Neuronal stem cell (in vitro differentiated cells): ENCODE measurements around the gene MCOLN1. TPM values are rescaled to one million over a fixed set of nuclear protein-coding genes. Genes with fewer than 3 reads are reported as not detected.

Experiments
- DNase-seq: peaks from one replicate; pipeline ENCODE4 v3.0.0-alpha.2; 2013; ENCODE audit warnings: low spot score
- H2AFZ ChIP-seq: one replicate; pipeline ENCODE4 v1.6.1; 2013; ENCODE audit warnings: mild to moderate bottlenecking, low read length, inconsistent platforms
- H2AK5ac ChIP-seq: 2 replicates; pipeline ENCODE4 v1.6.1; 2013; ENCODE audit warnings: low read depth, mild to moderate bottlenecking, inconsistent platforms, low read length, moderate library complexity, mixed read lengths
- H2BK120ac ChIP-seq: 2 replicates; pipeline ENCODE4 v1.6.1; 2013; ENCODE audit warnings: low read depth, mild to moderate bottlenecking, inconsistent platforms, low read length, moderate library complexity, mixed read lengths
- H2BK12ac ChIP-seq: one replicate; pipeline ENCODE4 v1.6.1; 2013; ENCODE audit warnings: low read length, inconsistent platforms
- H2BK15ac ChIP-seq: 2 replicates; pipeline ENCODE4 v1.6.1; 2013; ENCODE audit warnings: mild to moderate bottlenecking, low read length, inconsistent platforms, mixed read lengths
- H2BK5ac ChIP-seq: one replicate; pipeline ENCODE4 v1.6.1; 2013; ENCODE audit warnings: inconsistent platforms, mild to moderate bottlenecking, low read length, moderate library complexity
- H3K14ac ChIP-seq: one replicate; pipeline ENCODE4 v1.6.1; 2013; ENCODE audit warnings: low read length, inconsistent platforms
- H3K18ac ChIP-seq: 2 replicates; pipeline ENCODE4 v1.6.1; 2013; ENCODE audit warnings: low read length, inconsistent platforms
- H3K23ac ChIP-seq: 2 replicates; pipeline ENCODE4 v1.6.1; 2013; ENCODE audit warnings: low read depth, mild to moderate bottlenecking, mixed read lengths, low read length, inconsistent platforms; ENCODE audit not compliant: poor library complexity
- H3K27ac ChIP-seq: replicated peaks from 3 replicates; pipeline ENCODE4 v1.5.1; 2013; ENCODE audit warnings: low read length, inconsistent platforms
- H3K27me3 ChIP-seq, 3 experiments: 2 replicates each; pipeline ENCODE4 v1.6.1; 2013; ENCODE audit warnings: low read length in 3 of 3, mild to moderate bottlenecking in 2 of 3, inconsistent platforms in 1 of 3, low read depth in 1 of 3, mixed read lengths in 1 of 3, moderate library complexity in 1 of 3; ENCODE audit not compliant: control insufficient read depth in 3 of 3, insufficient read depth in 3 of 3
- H3K36me3 ChIP-seq, 2 donors: replicated peaks in 1 of 2; 2 replicates each; pipeline ENCODE4 v1.6.1; 2013; ENCODE audit warnings: low read length in 2 of 2; ENCODE audit not compliant: control insufficient read depth in 2 of 2, insufficient read depth in 2 of 2
- H3K4ac ChIP-seq: 2 replicates; pipeline ENCODE4 v1.6.1; 2013; ENCODE audit warnings: inconsistent platforms, mild to moderate bottlenecking, low read length, moderate library complexity
- H3K4me1 ChIP-seq, 2 donors: 1 replicate in 1 of 2; 2 replicates in 1 of 2; pipeline ENCODE4 v1.6.1; 2013; ENCODE audit warnings: low read length in 2 of 2, low read depth in 1 of 2; ENCODE audit not compliant: control insufficient read depth in 2 of 2, insufficient read depth in 1 of 2
- H3K4me2 ChIP-seq: one replicate; pipeline ENCODE4 v1.6.1; 2013; ENCODE audit warnings: mild to moderate bottlenecking, low read length, inconsistent platforms; ENCODE audit not compliant: insufficient read depth, poor library complexity, severe bottlenecking
- H3K4me3 ChIP-seq, 2 donors: 2 replicates each; pipeline ENCODE4 v1.5.1; 2013; ENCODE audit warnings: low read length in 2 of 2, mild to moderate bottlenecking in 2 of 2, inconsistent platforms in 1 of 2, moderate library complexity in 1 of 2
- H3K79me1 ChIP-seq: one replicate; pipeline ENCODE4 v1.6.1; 2013; ENCODE audit warnings: low read depth, mild to moderate bottlenecking, inconsistent platforms, low read length, moderate library complexity
- H3K9ac ChIP-seq: one replicate; pipeline ENCODE4 v1.6.1; 2013; ENCODE audit warnings: mild to moderate bottlenecking, low read depth, low read length, inconsistent platforms; ENCODE audit not compliant: poor library complexity
- H3K9me3 ChIP-seq, 2 donors: replicated peaks in 1 of 2; 2 replicates each; pipeline versions ENCODE3 to v1.6.1; 2013; ENCODE audit warnings: low read length in 2 of 2, mild to moderate bottlenecking in 2 of 2, inconsistent platforms in 1 of 2, low read depth in 1 of 2, mixed read lengths in 1 of 2, moderate library complexity in 1 of 2; ENCODE audit not compliant: control insufficient read depth in 2 of 2, insufficient read depth in 1 of 2
- H4K8ac ChIP-seq: one replicate; pipeline ENCODE4 v1.6.1; 2013; ENCODE audit warnings: low read depth, mild to moderate bottlenecking, inconsistent platforms, low read length, moderate library complexity
- H4K91ac ChIP-seq: one replicate; pipeline ENCODE4 v1.6.1; 2013; ENCODE audit warnings: low read length, low read depth, mild to moderate bottlenecking, inconsistent platforms; ENCODE audit not compliant: poor library complexity
- WGBS, 2 donors: extraction: QIAGEN DNeasy Blood & Tissue Kit; methylation state at CpG; one replicate each; pipeline ENCODE4 v1.1.7; 2013; ENCODE audit warnings: missing lambda C conversion rate in 2 of 2, mixed read lengths in 1 of 2; ENCODE audit not compliant: insufficient read length in 2 of 2, insufficient replicate concordance in 1 of 2; ENCODE audit errors: extremely low coverage in 2 of 2; 5-methylcytosine and 5-hydroxymethylcytosine counted together
- polyA plus RNA-seq, 2 experiments: library from polyadenylated mRNA; stranded (reverse); fragments of 200-250 nt; gene quantifications; one replicate each; pipeline ENCODE4 v1.2.3, GENCODE V29; 2013

The MCOLN1 gene
- 6.6 TPM for polyA plus RNA-seq (2013, experiment 1 of 2)
- polyA plus RNA-seq (2013, experiment 2 of 2), result 7.4 TPM

DNA sequence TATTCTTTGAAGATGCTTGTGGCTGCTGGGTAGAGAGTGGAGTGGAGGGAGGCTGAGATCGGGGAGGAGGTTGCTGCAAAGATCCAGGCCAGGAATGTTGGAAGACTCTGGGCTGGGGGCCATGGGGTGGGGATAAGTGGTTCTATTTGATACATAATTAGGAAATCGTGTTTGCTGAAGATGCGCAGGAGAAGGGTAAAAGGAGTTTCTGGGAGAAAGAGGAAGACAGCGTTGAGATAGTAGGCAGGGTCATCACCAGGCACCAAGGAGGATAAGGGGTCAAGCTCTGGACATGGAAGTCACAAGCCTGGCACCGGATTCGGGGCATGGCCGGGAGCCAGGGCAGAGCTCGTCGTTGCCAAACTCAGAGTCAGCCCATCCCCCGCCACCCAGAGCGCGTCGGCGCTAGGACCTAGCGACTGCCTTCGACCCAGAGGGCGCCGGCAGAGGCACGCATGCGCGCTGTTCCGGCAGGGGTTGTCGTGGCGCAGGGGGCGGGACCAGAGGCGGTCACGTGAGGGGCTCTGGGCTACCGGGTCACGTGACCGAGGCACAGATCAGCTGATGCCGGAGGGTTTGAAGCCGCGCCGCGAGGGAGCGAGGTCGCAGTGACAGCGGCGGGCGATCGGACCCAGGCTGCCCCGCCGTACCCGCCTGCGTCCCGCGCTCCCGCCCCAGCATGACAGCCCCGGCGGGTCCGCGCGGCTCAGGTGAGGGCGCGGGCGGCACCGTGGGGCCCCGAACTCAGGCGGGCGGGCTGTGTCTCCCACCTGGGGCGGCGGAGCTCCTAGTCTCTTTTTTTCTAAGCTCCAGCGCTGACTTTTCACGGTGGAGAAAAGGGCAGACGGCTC is at the start of gene MCOLN1:
Gene MCOLN1, plus strand, starts transcription at position 553 of the 851 bp plus-strand sequence. Its CDS starts 127 bp downstream, at position 680.
- H3K27me3 ChIP-seq, result no peaks in the 10 kb centered on the region
- peak within 1 kb of the TSS; percentile 90 for H3K9ac ChIP-seq
- H2BK15ac ChIP-seq, result peak within 1 kb of the TSS; percentile 45
- no peak within 1 kb of the TSS for H2BK5ac ChIP-seq
- peaks cover 7 to 10% of the 10 kb centered on the region in 2 donors for H3K4me1 ChIP-seq
- H3K4me2 ChIP-seq, result peak within 1 kb of the TSS; percentile 88
- H3K23ac ChIP-seq, result peak within 1 kb of the TSS; percentile 95
- H3K9me3 ChIP-seq, result no peaks in the 10 kb centered on the region
- peak within 1 kb of the TSS; percentile 56 for H2AK5ac ChIP-seq
- H4K91ac ChIP-seq, result no peak within 1 kb of the TSS
- H2AFZ ChIP-seq, result peak within 1 kb of the TSS; percentile 90
- no peak within 1 kb of the TSS for H2BK120ac ChIP-seq
- H3K79me1 ChIP-seq, result peaks cover 6% of the 10 kb centered on the region
- H2BK12ac ChIP-seq, result no peak within 1 kb of the TSS
- H3K14ac ChIP-seq, result no peak within 1 kb of the TSS
- peak; percentile 96 for DNase-seq
- no peak within 1 kb of the TSS for H3K27ac ChIP-seq
- peaks cover 5 to 28% of the 10 kb centered on the region in 2 donors for H3K36me3 ChIP-seq
- peak within 1 kb of the TSS; percentile 61 to 83 for H3K4me3 ChIP-seq
- no peak within 1 kb of the TSS for H4K8ac ChIP-seq
- peak within 1 kb of the TSS; percentile 53 for H3K4ac ChIP-seq
- peak within 1 kb of the TSS; percentile 82 for H3K18ac ChIP-seq
- WGBS, 2 donors, result no CpG with 5 or more reads among the region's 65 CpGs

DNA sequence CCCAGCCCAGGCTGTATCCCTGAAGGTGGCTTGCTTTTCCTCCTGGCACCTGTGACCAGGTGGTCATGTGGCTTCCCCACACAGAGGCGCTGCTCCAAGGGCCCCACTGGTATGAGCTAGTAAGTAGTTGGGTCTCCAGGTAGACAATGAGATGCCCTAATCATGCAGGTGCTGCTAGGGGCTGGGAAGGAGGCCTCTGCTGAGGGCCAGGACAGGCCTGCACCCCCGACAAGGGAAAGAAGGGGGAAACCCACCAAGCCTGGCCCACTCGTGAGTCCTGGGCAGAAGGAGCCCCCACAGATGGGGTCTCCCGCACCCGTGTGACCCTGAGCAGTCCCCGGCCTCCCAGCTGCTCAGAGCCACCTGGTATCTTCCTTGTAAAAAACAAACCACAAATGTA is 46.8 kb upstream of the MCOLN1 start:
- H4K91ac ChIP-seq, result no peak overlapping the region
- no peak overlapping the region for H3K4me3 ChIP-seq
- no peak overlapping the region for H2AK5ac ChIP-seq
- H2BK12ac ChIP-seq, result no peak overlapping the region
- H3K79me1 ChIP-seq, result peaks cover 2% of the 10 kb centered on the region
- DNase-seq, result no peak
- no peak overlapping the region for H3K27ac ChIP-seq
- no peak overlapping the region for H4K8ac ChIP-seq
- H2AFZ ChIP-seq, result no peak overlapping the region
- no peak overlapping the region for H3K14ac ChIP-seq
- WGBS, 2 donors, result no CpG with 5 or more reads among the region's 6 CpGs
- H3K9ac ChIP-seq, result no peak overlapping the region
- H3K4me2 ChIP-seq, result no peak overlapping the region
- H2BK120ac ChIP-seq, result no peak overlapping the region
- H3K18ac ChIP-seq, result no peak overlapping the region
- H3K27me3 ChIP-seq, result no peaks in the 10 kb centered on the region
- no peak overlapping the region for H3K4ac ChIP-seq
- H3K36me3 ChIP-seq, result peaks cover 6 to 13% of the 10 kb centered on the region in 2 donors
- no peak overlapping the region for H2BK5ac ChIP-seq
- peaks cover 0 to 9% of the 10 kb centered on the region in 2 donors for H3K4me1 ChIP-seq
- no peak overlapping the region for H2BK15ac ChIP-seq
- H3K23ac ChIP-seq, result no peak overlapping the region
- no peaks in the 10 kb centered on the region for H3K9me3 ChIP-seq

DNA sequence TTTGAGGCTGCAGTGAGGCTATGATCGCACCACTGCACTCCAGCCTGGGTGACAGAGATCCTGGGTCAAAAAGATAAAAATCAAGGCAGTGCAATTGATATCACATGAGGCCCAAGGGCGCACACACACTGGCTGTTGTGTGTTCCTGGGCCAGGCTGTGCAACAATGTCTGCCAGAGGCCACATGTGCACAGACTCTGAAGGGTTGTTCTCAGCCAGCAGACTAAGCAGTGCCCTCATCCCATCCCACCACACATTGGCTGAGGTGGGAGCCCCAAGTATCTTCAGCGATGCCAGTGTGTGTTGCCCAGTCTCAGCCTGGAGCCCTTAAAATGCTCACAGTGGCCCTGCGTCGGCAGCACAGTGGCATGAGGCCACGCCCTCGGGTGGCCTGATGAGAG is 46.2 kb upstream of the MCOLN1 start:
- H3K9me3 ChIP-seq, result no peaks in the 10 kb centered on the region
- no peak overlapping the region for H3K4me2 ChIP-seq
- no peak for DNase-seq
- H2BK15ac ChIP-seq, result no peak overlapping the region
- peak overlapping the region; percentile 8 for H3K23ac ChIP-seq
- no peak overlapping the region for H2BK120ac ChIP-seq
- H3K36me3 ChIP-seq, result peaks cover 1 to 7% of the 10 kb centered on the region in 2 donors
- no peak overlapping the region for H3K14ac ChIP-seq
- peaks cover 0 to 11% of the 10 kb centered on the region in 2 donors for H3K4me1 ChIP-seq
- no peak overlapping the region for H2AK5ac ChIP-seq
- WGBS, 2 donors, result no CpG with 5 or more reads among the region's 7 CpGs
- H3K27me3 ChIP-seq, result no peaks in the 10 kb centered on the region
- no peak overlapping the region for H3K4me3 ChIP-seq
- no peak overlapping the region for H3K9ac ChIP-seq
- H3K4ac ChIP-seq, result no peak overlapping the region
- no peak overlapping the region for H4K91ac ChIP-seq
- no peak overlapping the region for H2BK12ac ChIP-seq
- no peak overlapping the region for H2BK5ac ChIP-seq
- H3K18ac ChIP-seq, result no peak overlapping the region
- no peak overlapping the region for H3K27ac ChIP-seq
- H2AFZ ChIP-seq, result no peak overlapping the region
- no peak overlapping the region for H4K8ac ChIP-seq
- H3K79me1 ChIP-seq, result peaks cover 2% of the 10 kb centered on the region

DNA sequence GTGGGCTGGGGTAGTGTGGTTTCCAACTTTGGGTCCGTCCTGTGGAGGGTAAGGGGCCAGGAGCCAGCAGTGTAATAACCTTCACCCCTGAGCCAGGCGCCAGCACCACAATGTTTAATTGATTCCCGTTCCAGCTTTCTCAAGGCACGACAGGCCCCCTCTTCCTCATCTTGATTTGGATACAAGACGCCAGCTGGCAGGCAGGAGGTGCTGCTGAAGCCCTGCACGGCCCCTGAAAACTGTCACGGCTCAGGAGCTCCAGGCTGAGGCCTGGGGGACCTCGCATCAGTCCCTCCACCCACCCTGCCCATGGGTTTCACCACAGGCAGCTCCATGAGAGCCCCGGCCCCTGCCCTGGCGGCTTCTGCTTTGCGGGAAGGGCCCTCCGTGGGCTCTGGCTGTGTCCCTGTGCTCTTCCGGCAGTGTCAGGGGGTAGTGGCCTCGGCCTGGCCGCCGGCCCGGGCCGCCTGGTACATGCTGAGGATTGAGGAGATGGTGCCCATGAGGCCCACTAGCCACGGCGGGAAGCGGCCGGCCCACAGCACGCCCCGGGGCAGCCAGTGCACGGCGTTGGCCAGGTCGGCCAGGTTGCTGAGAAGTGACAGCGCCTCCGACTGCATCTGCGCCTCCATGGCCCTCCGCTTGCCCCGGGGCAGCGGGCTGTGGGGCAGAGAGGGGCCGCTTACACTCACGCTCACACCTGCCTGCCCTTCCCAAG is 45.5 kb upstream of the MCOLN1 start:
- no peak overlapping the region for H2BK15ac ChIP-seq
- no peak overlapping the region for H3K27ac ChIP-seq
- H3K9me3 ChIP-seq, result no peaks in the 10 kb centered on the region
- H4K8ac ChIP-seq, result no peak overlapping the region
- peaks cover 0 to under 1% of the 10 kb centered on the region in 2 donors for H3K36me3 ChIP-seq
- H4K91ac ChIP-seq, result no peak overlapping the region
- DNase-seq, result no peak
- H3K23ac ChIP-seq, result peak overlapping the region; percentile 8
- H3K4me2 ChIP-seq, result no peak overlapping the region
- no CpG with 5 or more reads among the region's 35 CpGs for WGBS, 2 donors
- H2AK5ac ChIP-seq, result no peak overlapping the region
- H2BK5ac ChIP-seq, result peak overlapping the region; percentile 24
- H3K4me1 ChIP-seq, result peaks cover 0 to 11% of the 10 kb centered on the region in 2 donors
- peaks cover 2% of the 10 kb centered on the region for H3K79me1 ChIP-seq
- H3K4ac ChIP-seq, result no peak overlapping the region
- H3K27me3 ChIP-seq, result no peaks in the 10 kb centered on the region
- peak overlapping the region; percentile 64 for H3K18ac ChIP-seq
- no peak overlapping the region for H3K14ac ChIP-seq
- H2BK120ac ChIP-seq, result no peak overlapping the region
- H2BK12ac ChIP-seq, result no peak overlapping the region
- no peak overlapping the region for H2AFZ ChIP-seq
- H3K9ac ChIP-seq, result no peak overlapping the region
- H3K4me3 ChIP-seq, result no peak overlapping the region
